22Rv1 (cell line): ENCODE data around the gene INAFM2.

ENCODE experiments used
- H3K27ac ChIP-seq: fragments of 450-650 bp; 2 replicates; pipeline ENCODE4 v1.5.1; 2017
- ZFX ChIP-seq: fragments of 450-650 bp; IDR thresholded peaks from 2 replicates; pipeline ENCODE4 v1.6.1; 2017; ENCODE audit warnings: antibody characterized with exemption, borderline replicate concordance
- TF ChIP-seq, protein P1 (sequence below): fragments of 450-650 bp; IDR thresholded peaks from 2 replicates; pipeline ENCODE4 v1.5.1; 2017; ENCODE audit warnings: mild to moderate bottlenecking

INAFM2 gene

DNA sequence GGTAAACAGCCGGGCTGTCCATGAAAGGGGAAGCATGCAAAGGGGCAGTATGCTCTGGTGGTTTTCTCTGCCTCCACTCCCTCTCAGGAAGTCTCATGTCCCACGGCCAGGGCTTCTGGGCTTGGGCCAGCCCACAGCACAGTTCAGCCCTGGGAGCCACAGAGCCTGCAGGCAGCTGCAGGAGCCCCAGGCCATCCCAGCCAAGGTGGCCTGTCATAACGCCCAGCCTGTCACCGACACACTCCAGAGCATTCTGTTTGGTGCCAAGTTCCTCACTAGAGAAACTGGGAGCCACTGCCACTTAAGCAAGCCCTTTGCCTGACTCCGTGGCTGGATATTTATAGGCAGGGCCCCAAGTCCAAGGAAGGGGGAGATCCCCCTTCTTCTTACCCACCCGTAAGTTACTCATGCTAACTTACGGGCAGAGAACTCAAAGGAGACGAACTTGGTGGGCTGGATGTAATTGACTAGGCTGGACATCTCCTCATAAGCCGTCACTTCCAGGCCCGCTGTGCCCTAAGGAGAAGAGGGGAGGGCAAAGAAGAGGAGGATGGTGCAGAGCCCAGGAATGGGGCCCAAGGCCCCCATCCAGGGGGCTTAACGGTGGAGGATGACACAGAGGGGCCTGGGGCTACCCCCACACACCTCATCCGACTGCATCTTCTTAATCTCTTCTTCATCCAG, 27.5 kb upstream of the INAFM2 start:
- TF ChIP-seq, protein P1, sequence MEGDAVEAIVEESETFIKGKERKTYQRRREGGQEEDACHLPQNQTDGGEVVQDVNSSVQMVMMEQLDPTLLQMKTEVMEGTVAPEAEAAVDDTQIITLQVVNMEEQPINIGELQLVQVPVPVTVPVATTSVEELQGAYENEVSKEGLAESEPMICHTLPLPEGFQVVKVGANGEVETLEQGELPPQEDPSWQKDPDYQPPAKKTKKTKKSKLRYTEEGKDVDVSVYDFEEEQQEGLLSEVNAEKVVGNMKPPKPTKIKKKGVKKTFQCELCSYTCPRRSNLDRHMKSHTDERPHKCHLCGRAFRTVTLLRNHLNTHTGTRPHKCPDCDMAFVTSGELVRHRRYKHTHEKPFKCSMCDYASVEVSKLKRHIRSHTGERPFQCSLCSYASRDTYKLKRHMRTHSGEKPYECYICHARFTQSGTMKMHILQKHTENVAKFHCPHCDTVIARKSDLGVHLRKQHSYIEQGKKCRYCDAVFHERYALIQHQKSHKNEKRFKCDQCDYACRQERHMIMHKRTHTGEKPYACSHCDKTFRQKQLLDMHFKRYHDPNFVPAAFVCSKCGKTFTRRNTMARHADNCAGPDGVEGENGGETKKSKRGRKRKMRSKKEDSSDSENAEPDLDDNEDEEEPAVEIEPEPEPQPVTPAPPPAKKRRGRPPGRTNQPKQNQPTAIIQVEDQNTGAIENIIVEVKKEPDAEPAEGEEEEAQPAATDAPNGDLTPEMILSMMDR, result no peak
- no peak for TF ChIP-seq ZFX
- H3K27ac ChIP-seq, result no peak overlapping the region

DNA sequence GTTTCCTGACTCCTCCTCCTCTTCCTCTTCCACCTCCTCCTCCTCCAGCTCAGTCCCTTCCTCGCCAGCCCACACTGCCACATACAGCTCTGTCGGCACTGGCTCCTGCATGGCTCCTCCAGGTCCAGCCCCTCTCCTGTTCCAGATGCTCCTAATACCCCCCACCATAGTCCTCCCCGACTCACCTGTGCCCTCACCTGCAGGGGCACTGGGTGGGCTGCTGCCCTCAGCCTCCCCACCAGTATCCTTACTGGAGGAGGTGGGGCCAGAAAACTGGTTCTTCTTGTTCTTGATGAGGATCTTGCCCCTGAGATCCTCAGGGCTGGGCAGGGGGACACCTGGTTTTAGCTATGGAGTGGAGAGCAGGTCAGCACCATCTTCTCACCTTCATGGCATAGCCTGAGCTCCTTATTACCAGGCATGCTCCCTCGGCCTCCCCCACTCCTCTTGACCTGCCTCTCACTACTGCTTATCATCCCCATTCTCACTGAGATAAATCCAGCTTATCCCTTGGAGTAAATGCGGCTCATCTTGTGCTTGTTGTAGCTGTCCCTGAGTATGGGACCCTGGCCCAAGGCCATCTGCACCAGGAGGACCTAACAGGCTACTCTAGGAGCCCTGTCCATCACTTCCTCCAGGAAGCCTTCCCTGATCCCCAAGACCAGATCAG, 26.8 kb upstream of the INAFM2 start:
- TF ChIP-seq, protein P1, result no peak
- TF ChIP-seq ZFX, result no peak
- H3K27ac ChIP-seq, result no peak overlapping the region

DNA sequence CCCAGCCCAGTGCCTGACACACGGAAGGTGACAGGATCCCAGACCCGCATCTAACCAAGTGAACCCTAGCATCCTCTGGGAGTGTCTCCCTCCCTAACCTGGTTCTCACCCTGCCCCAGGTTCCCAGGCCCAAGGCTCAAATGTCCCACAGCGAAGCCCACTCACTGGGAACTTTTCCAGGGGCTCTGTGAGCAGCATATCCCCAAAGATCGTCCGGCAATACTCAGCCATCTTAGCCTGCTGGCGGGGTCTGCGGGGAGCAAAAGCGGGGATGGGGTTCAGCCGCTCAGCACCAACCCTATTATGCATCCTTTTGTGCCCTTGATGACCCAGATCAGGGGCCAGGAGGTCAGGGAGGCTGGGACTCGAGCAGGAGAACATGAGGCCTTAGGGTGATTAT, 26.1 kb upstream of the INAFM2 start:
- no peak for TF ChIP-seq ZFX
- TF ChIP-seq, protein P1, result no peak
- H3K27ac ChIP-seq, result no peak overlapping the region

DNA sequence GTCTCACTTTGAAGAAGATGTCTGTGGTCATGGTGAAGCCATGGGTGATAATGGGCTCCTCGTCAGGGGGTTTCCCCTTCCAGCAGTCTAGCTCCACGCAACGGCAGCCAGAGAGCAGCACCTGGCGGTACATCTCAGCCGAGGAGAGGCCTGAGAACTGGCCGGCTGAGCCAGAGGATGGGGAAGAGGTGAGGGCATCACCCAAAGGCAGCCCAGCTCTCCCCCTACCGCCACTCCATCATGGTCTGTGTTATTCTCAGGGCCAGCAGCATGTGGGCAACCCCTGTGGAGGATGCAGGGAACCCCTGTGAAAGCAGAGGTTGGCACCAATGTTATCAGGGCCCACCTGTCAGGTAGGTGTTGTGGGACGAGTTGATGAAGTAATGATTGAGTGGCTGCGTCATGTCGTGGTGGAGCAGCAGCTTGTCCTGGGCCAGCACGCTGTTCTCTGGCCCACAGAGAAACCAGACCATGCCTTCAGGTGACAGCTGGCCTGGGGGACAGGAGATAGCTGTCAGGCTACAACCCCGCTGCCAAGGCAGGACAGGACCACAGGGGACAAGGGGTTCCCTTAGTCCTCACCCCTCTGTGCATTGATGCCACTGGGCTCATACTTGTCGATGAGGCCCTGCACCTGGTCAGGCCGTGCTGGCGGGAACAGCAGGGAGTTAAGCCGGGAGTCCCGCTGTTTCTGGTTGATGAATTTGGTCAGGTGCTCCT, 25.1 kb upstream of the INAFM2 start:
- H3K27ac ChIP-seq, result no peak overlapping the region
- TF ChIP-seq, protein P1, result no peak
- no peak for TF ChIP-seq ZFX

DNA sequence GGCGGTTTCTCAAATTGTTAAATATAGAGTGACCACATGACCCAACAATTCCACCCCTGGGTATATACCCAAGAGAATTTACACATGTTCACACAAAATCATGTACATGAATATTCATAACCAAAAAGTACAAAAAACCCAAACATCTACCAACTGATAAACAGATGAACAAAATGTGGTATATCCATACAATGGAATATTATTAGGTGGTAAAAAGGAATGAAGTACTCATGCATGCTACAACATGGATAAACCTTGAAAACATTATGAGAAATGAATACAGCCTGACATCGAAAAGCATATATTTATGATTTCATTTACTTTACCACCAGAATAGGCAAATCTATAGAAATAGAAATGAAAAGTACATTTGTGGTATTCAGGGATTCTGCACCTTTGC, 23.1 kb upstream of the INAFM2 start:
- no peak for TF ChIP-seq ZFX
- TF ChIP-seq, protein P1, result no peak
- H3K27ac ChIP-seq, result no peak overlapping the region

DNA sequence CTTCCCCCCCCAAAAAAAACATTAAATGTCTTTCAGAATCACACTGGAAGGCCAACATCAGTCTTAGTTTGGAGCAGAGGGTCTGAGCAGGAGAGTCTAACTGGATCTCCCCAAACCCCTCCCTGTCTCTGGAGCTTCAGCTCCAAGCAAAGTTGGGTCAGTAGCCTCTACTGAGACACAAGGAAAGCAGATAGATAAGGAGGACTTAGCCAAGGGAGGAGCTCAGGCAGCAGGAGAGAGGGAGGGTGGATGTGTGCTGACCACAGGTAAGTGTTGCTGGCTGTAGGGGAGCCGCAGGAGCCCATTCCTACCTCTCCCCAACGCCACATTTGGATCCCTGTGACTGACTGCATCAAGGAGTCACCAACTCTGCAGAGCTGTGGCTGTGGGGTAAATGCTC, 22.7 kb upstream of the INAFM2 start:
- TF ChIP-seq, protein P1, result no peak
- TF ChIP-seq ZFX, result no peak
- no peak overlapping the region for H3K27ac ChIP-seq
